ENCODE results near the gene AGGF1. TPM values are rescaled to one million over a fixed set of nuclear protein-coding genes. Genes with fewer than 3 reads are reported as not detected.
"Not testable (repeated sequence)": the region's sequence is repeated elsewhere in the genome, so short reads cannot be mapped to it uniquely, and the experiment has no call there.

AGGF1 gene, protein sequence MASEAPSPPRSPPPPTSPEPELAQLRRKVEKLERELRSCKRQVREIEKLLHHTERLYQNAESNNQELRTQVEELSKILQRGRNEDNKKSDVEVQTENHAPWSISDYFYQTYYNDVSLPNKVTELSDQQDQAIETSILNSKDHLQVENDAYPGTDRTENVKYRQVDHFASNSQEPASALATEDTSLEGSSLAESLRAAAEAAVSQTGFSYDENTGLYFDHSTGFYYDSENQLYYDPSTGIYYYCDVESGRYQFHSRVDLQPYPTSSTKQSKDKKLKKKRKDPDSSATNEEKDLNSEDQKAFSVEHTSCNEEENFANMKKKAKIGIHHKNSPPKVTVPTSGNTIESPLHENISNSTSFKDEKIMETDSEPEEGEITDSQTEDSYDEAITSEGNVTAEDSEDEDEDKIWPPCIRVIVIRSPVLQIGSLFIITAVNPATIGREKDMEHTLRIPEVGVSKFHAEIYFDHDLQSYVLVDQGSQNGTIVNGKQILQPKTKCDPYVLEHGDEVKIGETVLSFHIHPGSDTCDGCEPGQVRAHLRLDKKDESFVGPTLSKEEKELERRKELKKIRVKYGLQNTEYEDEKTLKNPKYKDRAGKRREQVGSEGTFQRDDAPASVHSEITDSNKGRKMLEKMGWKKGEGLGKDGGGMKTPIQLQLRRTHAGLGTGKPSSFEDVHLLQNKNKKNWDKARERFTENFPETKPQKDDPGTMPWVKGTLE
- 18.1 and 18.9 TPM in 2 replicates for polyA plus RNA-seq (2014; cell fraction: cytosol; rRNA removed)
- polyA plus RNA-seq (2014; cell fraction: nucleus; rRNA removed) = 15.7 and 18.1 TPM in 2 replicates

DNA sequence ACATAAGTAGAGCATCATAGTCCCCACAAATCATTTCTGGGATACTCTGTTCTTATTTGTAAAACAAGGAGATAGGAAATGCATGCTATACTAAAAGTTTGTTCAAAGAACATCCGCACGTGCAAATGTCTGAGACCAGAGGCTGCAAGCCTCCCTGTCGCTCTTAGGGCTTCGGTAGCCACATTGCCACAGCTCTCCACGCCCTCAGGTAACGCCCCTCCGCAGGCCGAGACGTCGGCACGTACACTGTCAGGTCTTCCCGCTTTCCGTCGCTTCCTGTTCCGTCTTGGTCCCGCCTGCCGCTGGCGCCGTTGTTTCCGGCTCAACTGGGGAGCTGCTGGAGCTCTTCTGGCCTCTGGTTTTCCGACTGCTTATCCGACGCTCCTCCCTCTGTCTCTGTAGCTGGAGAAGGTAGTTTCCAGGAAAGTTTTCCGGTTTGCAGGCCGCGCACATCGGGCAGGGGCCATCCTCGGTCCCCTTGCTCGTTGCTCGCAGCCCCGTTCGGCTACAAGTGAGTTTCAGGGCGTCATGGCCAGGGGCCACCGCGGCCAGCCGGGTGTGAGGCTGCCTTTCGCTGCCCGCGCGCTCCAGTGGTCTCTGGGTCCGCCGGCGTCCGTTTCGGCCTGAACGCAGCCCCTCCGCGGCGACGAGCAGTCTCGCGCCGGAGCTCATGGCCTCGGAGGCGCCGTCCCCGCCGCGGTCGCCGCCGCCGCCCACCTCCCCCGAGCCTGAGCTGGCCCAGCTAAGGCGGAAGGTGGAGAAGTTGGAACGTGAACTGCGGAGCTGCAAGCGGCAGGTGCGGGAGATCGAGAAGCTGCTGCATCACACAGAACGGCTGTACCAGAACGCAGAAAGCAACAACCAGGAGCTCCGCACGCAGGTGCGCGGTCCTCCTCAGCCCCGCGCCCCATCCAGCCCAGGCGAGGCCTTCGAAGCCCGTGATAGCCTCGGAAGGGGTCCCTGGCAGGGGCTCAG lies at the start of gene AGGF1:
AGGF1 (plus strand) TSS at position 308 of the 975 bp plus-strand sequence; CDS start at position 671, 363 bp downstream.
- peak; percentile 95 for DNase-seq (ENCODE audit: low spot score)

DNA sequence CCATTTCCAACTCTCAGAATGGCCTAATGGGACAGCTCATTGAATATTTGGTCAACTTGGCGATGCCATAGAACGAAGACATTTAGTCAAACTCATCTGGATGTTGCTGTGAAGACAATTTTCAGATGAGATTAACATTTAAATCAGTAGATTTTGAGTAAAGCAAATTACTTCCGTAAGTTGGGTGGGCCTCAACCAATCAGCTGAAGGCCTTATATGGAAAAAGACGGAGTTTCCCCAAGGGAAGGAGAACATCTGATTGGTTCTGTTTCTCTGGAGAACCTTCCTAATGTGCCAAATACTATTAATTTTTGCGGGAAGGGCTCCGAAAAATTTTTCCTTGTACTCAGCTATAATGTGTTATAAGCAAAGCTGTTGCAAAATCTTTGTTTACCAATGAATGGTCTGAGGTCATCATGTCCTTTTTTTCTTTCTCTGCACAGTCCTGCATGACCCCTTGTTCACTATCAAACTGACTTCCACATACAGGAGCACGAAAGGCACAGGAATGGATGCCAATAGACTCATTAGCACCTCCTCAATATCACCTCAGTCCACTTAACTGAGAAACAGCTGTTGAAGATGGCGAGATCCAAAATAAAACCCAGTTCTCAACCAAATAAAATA lies 49.6 kb upstream of the AGGF1 start:
- DNase-seq (ENCODE audit: low spot score) = no peak

DNA sequence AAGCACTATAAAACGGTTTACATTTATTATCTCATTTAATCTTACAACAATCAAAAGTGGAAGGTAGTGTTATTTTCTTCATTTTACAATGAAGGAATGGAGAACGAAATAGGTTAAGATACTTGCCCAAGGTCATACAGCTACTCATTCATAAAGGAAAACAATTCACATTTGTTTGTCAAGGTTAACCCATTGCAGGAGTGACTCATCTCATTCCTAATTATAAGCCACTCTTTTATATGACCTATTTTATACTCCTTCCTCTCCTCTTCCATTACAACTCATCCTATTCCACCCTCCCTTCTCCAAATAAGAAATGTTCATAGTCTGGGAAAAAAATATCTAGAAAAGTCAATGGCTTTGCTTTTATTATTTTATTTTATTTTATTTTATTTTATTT lies 47.8 kb upstream of the AGGF1 start:
- DNase-seq (ENCODE audit: low spot score) = no peak

DNA sequence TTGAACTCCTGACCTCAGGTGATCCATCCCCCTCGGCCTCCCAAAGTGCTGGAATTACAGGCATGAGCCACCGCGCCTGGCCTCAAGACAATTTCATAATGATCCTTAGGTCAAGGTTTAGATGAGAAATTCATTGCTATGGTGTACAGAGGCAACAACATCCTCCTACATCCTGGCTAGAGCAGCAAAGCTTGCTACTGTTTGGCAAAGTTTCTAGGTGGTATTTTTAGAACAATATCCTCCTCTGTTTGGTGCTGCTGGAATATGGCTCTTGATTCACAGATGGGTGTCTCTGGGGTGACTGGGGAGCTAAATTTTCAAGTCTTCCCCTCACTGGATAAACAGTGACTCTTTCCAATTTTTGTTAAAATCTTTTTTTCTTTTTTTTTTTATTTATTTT lies 46.7 kb upstream of the AGGF1 start:
- no peak for DNase-seq (ENCODE audit: low spot score)

DNA sequence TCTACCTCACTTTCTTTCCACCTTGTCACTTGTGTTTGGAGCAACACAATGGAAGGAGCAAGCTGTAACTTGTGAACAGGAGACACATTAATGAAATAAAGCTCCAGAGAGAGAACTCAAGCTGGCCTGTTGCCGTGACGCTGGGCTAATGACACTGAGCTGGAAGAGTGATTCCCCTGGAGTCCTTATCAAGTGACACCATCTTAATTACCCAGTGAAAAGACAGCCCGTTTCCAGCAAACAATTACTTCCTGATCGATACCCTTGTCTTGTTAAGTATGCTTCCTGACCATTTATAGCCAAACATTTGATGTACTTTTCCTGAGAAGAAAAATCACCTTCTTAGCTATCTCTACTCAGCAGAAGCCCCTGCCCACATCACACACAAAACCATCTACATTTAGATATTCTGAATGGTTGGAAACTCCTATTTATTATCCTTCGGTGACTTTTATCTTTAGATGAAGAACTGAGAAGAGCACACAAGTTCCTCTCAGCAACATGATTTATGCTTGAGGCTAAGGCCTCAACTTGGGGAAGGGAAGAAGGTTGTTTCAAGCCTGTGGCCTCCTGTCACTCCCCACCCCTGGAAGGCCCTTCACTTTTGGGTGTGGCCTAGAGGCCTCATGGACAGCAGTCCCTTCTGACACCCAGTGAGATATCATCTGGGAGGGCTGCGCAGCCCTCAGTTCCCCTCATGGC lies 43.2 kb upstream of the AGGF1 start:
- peak; percentile 17 for DNase-seq (ENCODE audit: low spot score)

DNA sequence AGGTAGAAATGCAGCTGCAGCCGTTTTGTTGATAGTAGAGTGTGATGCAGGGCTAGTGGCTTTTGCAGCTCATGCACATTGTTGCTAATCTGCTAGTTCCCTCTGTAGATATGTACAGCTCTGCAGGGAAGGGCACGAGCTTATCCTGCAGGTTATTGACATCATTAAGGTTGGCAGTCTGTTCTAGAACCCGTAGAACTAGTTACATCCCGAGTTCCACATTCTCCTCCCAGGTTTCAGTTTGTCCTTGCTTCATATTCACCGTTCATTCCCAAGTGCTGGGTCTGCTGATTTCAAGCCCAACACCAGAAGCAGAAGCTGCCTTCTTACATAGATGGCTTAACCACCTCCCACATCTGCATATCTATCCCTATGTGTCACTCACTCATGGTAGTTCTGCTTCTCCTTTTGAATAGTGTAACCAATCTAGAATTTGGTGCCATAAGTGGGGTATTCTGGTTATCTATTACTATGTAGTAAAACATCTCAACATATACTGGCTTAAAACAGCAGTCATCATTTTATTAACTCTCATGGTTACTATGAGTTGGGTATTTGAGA lies 39.2 kb upstream of the AGGF1 start:
- no peak for DNase-seq (ENCODE audit: low spot score)

DNA sequence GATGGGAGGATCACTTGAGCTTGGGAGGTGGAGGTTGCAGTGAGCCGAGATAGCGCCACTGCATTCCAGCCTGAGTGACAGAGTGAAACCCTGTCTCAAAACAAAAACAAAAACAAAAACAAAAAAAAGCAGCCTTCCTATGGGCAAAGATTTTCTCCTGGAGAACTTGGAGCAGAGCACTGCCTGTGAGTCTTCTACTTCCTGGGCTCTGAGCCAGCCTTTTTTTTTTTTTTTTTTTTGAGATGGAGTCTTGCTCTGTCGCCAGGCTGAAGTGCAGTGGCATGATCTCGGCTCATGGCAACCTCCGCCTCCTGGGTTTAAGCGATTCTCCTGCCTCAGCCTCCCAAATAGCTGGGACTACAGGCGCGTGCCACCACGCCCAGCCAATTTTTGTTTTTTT lies 36.8 kb upstream of the AGGF1 start:
- DNase-seq (ENCODE audit: low spot score) = not testable (repeated sequence)

DNA sequence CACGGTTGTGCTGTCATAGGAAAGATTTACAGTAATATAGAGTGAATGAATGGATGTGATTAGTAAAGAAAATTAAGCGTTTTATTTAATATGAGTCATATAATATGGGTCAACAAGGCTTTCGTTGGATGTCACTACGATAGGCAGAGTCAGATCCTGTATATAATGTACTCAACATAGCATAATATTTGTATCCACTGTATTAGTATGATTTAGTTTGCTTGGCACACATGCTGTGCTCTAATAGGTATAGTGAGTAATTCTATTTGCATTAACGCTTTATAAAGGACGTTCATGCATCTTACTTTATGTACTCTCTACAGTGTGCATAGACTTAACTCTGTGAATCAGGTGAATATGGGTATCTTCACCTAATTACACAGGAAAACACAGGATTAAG lies 35.9 kb upstream of the AGGF1 start:
- no peak for DNase-seq (ENCODE audit: low spot score)

DNA sequence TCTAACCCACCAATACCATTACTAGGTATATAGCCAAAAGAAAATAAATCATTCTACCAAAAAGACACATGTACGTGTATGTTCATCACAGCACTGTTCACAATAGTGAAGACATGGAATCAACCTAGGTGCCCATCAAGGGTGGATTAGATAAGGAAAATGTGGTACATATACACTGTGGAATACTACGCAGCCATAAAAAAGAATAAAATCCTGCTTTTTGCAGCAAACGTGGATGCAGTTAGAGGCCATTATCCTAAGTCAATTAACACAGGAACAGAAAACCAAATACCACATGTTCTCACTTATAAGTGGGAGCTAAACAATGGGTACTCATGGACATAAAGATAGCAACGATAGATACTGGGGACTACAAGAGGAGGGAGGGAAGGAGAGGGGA lies 32.0 kb upstream of the AGGF1 start:
- not testable (repeated sequence) for DNase-seq (ENCODE audit: low spot score)

DNA sequence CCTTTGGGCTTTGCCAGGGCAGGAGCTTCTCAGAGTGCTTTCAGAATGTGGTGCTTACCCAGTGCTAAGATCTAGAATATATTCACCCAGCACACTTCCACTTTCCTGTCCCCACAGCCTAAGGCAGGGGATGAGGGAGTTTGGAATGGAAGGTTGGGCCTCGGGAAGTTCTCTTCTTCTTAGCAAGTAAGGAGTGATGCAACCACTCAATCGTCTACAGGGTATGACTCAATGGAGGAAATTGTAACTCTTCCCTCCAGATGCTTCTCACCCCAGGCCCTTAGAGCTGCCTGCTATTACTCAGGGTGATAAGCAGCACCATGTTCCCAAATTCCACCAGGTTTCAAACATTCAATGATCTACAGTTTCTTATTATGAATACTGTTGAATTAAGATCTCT lies 30.8 kb upstream of the AGGF1 start:
- no peak for DNase-seq (ENCODE audit: low spot score)

DNA sequence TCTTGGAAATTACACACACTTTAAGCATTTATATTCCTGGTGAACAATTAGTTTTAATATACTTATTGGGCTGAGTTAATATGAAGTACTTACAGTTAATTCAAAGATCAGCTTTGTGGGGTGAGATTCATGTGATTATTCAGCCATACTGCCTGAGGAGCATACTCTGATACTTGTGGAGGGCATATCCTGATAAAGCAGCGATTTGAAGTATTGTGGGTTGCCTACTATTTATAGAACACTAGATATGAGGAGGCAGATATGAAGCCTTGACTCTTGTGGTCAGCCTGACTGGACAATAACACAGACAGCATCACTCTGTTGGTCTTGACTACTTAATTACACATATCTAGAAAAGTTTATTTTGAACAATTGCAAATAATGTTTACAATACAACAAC lies 27.0 kb upstream of the AGGF1 start:
- no peak for DNase-seq (ENCODE audit: low spot score)

DNA sequence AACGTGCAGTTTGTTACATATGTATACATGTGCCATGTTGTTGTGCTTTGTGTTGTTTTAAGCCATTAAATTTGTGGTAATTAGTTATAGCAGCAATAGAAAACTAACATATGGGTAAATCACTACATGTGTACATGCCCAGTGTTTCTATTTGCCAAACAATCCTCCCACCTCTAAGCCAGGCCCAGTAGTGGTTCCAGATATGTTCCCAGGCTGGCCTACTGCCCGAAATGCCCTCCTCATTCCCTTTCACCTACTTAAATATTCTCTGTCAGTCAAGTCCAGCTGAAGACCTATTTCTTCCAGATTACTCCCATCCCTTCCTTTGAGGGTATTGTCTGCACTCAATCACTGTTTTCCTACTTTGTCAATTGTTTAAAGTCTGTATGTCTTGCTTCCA lies 24.1 kb upstream of the AGGF1 start:
- no peak for DNase-seq (ENCODE audit: low spot score)

DNA sequence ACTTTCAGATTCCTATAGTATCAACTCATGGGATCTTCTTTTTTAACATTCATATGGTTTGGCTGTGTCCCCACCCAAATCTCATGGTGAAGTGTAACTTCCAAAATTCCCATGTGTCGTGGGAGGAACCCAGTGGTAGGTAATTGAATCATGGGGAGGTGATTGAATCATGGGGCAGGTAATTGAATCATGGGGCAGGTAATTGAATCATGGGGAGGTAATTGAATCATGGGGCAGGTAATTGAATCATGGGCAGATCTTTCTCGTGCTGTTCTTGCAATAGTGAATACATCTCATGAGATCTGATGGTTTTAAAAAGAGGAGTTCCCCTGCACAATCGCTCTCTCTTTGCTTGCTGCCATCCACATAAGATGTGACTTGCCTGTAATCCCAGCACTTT lies 21.8 kb upstream of the AGGF1 start:
- peak; percentile 89 for DNase-seq (ENCODE audit: low spot score)

DNA sequence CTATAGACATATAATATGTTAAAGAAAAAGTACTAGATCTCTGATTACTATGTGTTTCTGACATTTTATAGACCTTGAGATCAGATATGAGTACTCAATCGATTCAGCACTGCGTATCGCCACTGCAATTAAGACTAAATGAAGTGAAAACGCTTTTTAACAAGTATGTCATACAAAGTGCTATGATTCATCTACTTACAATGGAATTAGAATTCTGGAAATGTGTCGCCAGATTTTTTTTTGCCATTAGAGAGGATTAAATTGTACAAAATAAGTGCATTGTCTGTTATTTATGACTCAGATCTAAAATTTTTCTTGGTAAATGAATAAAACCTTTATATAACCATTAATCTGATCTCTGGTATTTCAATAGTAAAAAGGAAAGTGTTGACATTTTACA lies 20.0 kb upstream of the AGGF1 start:
- no peak for DNase-seq (ENCODE audit: low spot score)

DNA sequence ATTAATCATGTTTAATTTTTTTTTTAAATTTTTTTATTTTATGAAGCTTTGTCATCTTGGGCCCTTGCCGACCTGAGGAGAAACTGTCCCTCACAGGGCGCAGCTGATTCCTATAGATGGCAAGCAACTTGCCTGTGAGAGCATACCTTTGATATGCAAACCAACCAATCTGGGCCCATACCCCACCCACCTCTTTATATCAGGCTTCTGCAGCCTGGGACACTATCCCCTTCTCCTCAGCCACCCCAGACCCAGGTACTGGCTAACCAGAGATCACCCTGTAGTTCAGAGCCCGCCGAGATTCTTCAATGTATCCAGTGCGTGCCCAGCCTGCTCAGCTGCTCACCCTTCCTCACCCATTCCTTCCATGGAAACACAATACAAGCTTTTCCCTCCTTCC lies 18.7 kb upstream of the AGGF1 start:
- DNase-seq (ENCODE audit: low spot score) = no peak

DNA sequence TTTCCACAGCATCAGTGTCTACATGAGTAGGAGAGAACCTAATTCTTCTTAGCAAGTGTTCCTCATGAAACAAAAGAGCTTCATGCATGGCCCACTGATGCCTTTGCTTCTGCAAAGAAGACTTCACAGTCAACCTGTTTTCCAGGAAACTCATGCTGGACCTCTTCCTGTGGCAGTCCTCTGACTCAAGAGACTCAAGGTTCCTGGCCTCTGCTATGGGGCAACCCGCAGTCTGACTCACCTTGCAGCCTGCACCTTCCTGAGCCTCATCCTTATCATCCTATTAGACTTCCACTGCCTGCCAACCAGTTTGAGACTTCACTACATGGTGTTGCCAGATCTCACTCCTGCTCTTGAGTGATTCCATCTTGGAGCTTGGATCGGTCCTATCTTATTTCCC lies 17.6 kb upstream of the AGGF1 start:
- no peak for DNase-seq (ENCODE audit: low spot score)

DNA sequence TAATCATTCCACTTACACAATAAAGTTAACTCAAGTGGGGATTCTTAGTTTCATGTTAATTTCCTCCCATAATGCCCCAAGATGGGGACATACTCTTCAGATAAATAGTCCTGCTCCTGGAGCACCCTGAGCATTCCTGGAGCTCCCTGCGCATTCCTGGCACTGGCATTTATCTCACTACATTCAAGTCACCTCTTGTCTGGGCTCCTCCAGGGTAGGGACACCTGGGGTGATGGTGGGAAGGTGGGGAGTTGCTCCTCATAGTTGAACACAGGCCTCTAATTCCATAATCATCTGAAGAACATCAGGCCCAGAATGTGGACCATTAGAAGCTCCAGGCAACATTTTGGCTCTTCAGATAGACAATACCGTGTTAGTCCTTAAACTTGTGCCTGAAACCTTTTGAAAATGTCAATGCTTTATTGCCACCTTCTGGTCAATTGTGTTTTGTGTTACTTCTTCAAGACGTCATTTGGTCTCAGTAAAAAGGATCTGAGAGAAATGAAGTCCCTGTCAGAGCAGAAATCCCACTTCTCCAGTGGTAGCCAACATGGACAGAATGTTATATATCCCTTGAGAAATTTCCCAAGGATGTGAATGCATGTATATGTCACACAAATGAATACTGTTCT lies 14.2 kb upstream of the AGGF1 start:
- DNase-seq (ENCODE audit: low spot score) = peak; percentile 42

DNA sequence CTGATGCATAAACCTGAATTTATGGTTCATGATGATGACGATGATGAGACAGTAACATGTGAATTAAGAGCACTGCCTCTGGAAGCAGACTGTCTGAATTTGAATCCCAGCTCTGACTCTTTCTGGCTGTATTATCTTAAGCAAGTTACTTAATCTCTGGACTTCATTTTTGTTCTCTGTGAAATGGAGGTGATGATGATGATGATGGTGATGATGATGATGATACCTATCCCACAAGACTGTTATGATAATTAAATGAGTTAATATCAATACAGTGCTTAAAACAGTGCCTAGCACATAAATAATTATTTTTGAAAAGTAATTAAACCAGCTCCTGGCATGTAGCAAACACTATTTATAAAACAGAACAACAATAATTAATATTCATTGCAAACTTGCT lies 13.2 kb upstream of the AGGF1 start:
- DNase-seq (ENCODE audit: low spot score) = no peak

DNA sequence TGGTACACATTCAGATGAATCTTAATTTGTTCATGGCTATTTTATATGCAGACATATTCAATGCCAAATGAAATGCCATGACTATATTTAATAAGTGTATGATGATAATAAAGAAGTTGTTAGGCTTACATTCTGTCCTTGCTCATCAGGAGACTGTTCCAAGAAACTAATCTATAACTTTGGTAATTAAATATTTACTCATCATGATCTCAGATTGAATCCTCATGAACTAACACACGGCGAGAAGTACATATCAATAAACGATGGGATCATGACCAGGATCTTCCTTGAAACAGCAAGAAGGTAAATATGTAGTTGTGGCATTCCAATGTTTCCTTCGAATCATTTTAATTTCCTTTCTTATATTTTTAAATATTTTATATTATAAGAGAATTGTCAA lies 12.5 kb upstream of the AGGF1 start:
- DNase-seq (ENCODE audit: low spot score) = no peak
